SU-DHL-6 (cell line): Measurements from ENCODE around the gene USP10.

Source experiments
- H2AFZ ChIP-seq: fragments of 200-600 bp; sonication (generic); 2 replicates; pipeline ENCODE4 v1.6.1; 2014; ENCODE audit warnings: low read depth, mild to moderate bottlenecking, moderate library complexity, mixed read lengths, antibody characterized with exemption, low read length; ENCODE audit not compliant: severe bottlenecking
- H3F3A ChIP-seq: fragments of 200-600 bp; shearing (Covaris generic); 2 replicates; pipeline ENCODE4 v1.6.0; 2016; ENCODE audit warnings: antibody characterized with exemption, mild to moderate bottlenecking; ENCODE audit not compliant: insufficient read depth
- H3K27ac ChIP-seq: fragments of 200-600 bp; sonication (generic); 2 replicates; pipeline ENCODE4 v1.5.1; 2016; ENCODE audit warnings: low read depth, mild to moderate bottlenecking, low read length, moderate library complexity, mixed read lengths
- H3K27me3 ChIP-seq: fragments of 200-600 bp; sonication (generic), shearing (Covaris generic); 2 replicates; pipeline ENCODE4 v1.6.0; 2014; ENCODE audit warnings: mild to moderate bottlenecking, low read length
- H3K36me3 ChIP-seq: fragments of 200-600 bp; sonication (generic); 2 replicates; pipeline ENCODE4 v1.6.1; 2014; ENCODE audit warnings: mild to moderate bottlenecking, low read length, mixed read lengths
- H3K4me2 ChIP-seq: fragments of 300-600, 200-600 bp; shearing (Covaris generic), sonication (generic); 2 replicates; pipeline ENCODE4 v1.6.0; 2014; ENCODE audit warnings: low read length, low read depth, mild to moderate bottlenecking; ENCODE audit not compliant: poor library complexity, severe bottlenecking
- H3K4me3 ChIP-seq: fragments of 200-600 bp; sonication (generic); 2 replicates; pipeline ENCODE4 v1.5.1; 2014; ENCODE audit warnings: antibody characterized with exemption, low read length, mild to moderate bottlenecking, mixed read lengths; ENCODE audit not compliant: insufficient read depth, poor library complexity, severe bottlenecking
- H3K79me2 ChIP-seq: fragments of 200-600 bp; sonication (generic); 2 replicates; pipeline ENCODE4 v1.6.1; 2014; ENCODE audit warnings: mild to moderate bottlenecking, low read length, moderate library complexity; ENCODE audit not compliant: insufficient read depth
- H3K9ac ChIP-seq: fragments of 200-600 bp; sonication (generic); 2 replicates; pipeline ENCODE4 v1.7.0; 2014; ENCODE audit warnings: mild to moderate bottlenecking, low read length
- H3K9me2 ChIP-seq: fragments of 200-600 bp; sonication (generic); replicated peaks from 2 replicates; pipeline ENCODE4 v1.6.1; 2014; ENCODE audit warnings: low read length; ENCODE audit not compliant: insufficient read depth
- H3K9me3 ChIP-seq: fragments of 200-600 bp; sonication (generic); 2 replicates; pipeline ENCODE4 v1.6.1; 2014; ENCODE audit warnings: low read length, mixed read lengths; ENCODE audit not compliant: insufficient read depth
- H4K20me1 ChIP-seq: fragments of 200-600 bp; sonication (generic); 2 replicates; pipeline ENCODE4 v1.6.1; 2014; ENCODE audit warnings: low read depth, mild to moderate bottlenecking, antibody characterized with exemption, low read length, moderate library complexity, mixed read lengths
- CTCF ChIP-seq: fragments of 200-600 bp; sonication (generic); IDR thresholded peaks from one replicate; pipeline ENCODE4 v1.5.1; 2017; ENCODE audit warnings: antibody characterized with exemption, mild to moderate bottlenecking, low read length, moderate library complexity; ENCODE audit not compliant: insufficient read depth, poor library complexity, severe bottlenecking
- EZH2phosphoT487 ChIP-seq: fragments of 200-600 bp; sonication (generic), shearing (Covaris generic); conservative IDR thresholded peaks from 2 replicates; pipeline ENCODE4 v1.6.1; 2018; ENCODE audit warnings: mild to moderate bottlenecking, antibody characterized with exemption, low read length, moderate library complexity, mixed read lengths

The USP10 gene

GRCh38 chr16:84717484-84717883, 17.7 kb downstream of the USP10 start:
- H4K20me1 ChIP-seq = peaks cover 29% of the 10 kb centered on the region; the same call in 1 of the 2 replicates
- no peaks in the 10 kb centered on the region for H3K9me2 ChIP-seq
- 0 out of 2 replicates have a peak, but pooled peaks cover 4% of the 10 kb centered on the region for H3F3A ChIP-seq
- H3K27me3 ChIP-seq = no peaks in the 10 kb centered on the region
- H3K79me2 ChIP-seq = peaks cover 98% of the 10 kb centered on the region
- no peak overlapping the region for H2AFZ ChIP-seq
- no peak overlapping the region for H3K9ac ChIP-seq
- H3K4me2 ChIP-seq = no peak overlapping the region
- H3K4me3 ChIP-seq = no peak overlapping the region
- H3K27ac ChIP-seq = no peak overlapping the region
- no peak for TF ChIP-seq EZH2phosphoT487
- no peak for TF ChIP-seq CTCF
- H3K9me3 ChIP-seq = no peaks in the 10 kb centered on the region
- H3K36me3 ChIP-seq = peaks cover 3% of the 10 kb centered on the region; the same call in 1 of the 2 replicates

- H3K36me3 ChIP-seq = peaks cover 3% of the 10 kb centered on the region; the same call in 1 of the 2 replicates
- no peak overlapping the region for H2AFZ ChIP-seq
- H3K9me2 ChIP-seq = no peaks in the 10 kb centered on the region
- H3F3A ChIP-seq = peaks cover 27% of the 10 kb centered on the region
- TF ChIP-seq CTCF (no peak), EZH2phosphoT487 (no peak)
- H3K27ac ChIP-seq = no peak overlapping the region
- H4K20me1 ChIP-seq = peaks cover 21% of the 10 kb centered on the region; the same call in 1 of the 2 replicates
- no peaks in the 10 kb centered on the region for H3K9me3 ChIP-seq
- peaks cover 99% of the 10 kb centered on the region for H3K79me2 ChIP-seq
- H3K9ac ChIP-seq = no peak overlapping the region
- H3K27me3 ChIP-seq = no peaks in the 10 kb centered on the region
- no peak overlapping the region for H3K4me3 ChIP-seq
- no peak overlapping the region for H3K4me2 ChIP-seq
These were observed 20.4 kb downstream of the USP10 start for GRCh38 chr16:84720177-84720579.

GRCh38 chr16:84722068-84722467, 22.3 kb downstream of the USP10 start:
- no peak overlapping the region for H3K27ac ChIP-seq
- H3K4me2 ChIP-seq = no peak overlapping the region

More at GRCh38 chr16:84722068-84722467, 22.3 kb downstream of the USP10 start:
- no peak overlapping the region for H3K4me3 ChIP-seq
- no peak overlapping the region for H2AFZ ChIP-seq
- H3F3A ChIP-seq = peaks cover 38% of the 10 kb centered on the region
- H3K9me2 ChIP-seq = no peaks in the 10 kb centered on the region
- TF ChIP-seq CTCF (no peak), EZH2phosphoT487 (no peak)
- no peaks in the 10 kb centered on the region for H3K27me3 ChIP-seq
- H3K9me3 ChIP-seq = no peaks in the 10 kb centered on the region
- H3K79me2 ChIP-seq = peaks cover 99% of the 10 kb centered on the region
- H4K20me1 ChIP-seq = peaks cover 20% of the 10 kb centered on the region; the same call in 1 of the 2 replicates
- peaks cover 3% of the 10 kb centered on the region; the same call in 1 of the 2 replicates for H3K36me3 ChIP-seq
- no peak overlapping the region for H3K9ac ChIP-seq
